ENCODE measurements around the gene FBXO31.
"Not testable (repeated sequence)": the region's sequence is repeated elsewhere in the genome, so short reads cannot be mapped to it uniquely, and the experiment has no call there.

The FBXO31 gene

DNA sequence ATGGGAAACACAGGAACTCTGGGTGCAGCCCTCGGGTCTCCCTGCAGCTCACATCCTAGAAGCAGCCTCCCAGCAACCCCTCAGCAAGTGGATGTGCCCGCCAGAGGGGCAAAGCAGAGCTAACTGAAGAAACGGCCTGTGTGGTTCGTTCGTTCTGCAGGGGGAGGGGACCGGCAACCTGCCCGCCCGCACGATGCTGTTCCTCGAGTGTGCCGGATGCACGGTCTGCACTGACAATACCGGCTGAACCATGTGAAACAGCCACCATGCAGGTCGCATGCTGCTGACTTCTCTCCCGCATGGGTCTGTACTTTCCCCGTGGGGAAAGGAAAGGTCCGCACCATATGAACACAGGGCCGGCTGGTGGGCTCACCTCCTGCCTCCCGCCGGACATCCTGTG, 41.1 kb downstream of the FBXO31 start:
- no peak for DNase-seq
- H3K9me3 ChIP-seq, result no peaks in the 10 kb centered on the region
- H3K36me3 ChIP-seq, result peaks cover 59 to 92% (median 82%) of the 10 kb centered on the region in 3 donors
- H3K4me3 ChIP-seq, result no peak overlapping the region
- TF ChIP-seq, protein P1, sequence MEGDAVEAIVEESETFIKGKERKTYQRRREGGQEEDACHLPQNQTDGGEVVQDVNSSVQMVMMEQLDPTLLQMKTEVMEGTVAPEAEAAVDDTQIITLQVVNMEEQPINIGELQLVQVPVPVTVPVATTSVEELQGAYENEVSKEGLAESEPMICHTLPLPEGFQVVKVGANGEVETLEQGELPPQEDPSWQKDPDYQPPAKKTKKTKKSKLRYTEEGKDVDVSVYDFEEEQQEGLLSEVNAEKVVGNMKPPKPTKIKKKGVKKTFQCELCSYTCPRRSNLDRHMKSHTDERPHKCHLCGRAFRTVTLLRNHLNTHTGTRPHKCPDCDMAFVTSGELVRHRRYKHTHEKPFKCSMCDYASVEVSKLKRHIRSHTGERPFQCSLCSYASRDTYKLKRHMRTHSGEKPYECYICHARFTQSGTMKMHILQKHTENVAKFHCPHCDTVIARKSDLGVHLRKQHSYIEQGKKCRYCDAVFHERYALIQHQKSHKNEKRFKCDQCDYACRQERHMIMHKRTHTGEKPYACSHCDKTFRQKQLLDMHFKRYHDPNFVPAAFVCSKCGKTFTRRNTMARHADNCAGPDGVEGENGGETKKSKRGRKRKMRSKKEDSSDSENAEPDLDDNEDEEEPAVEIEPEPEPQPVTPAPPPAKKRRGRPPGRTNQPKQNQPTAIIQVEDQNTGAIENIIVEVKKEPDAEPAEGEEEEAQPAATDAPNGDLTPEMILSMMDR (IDR thresholded peaks at IDR 0.05), result no peak
- H3K27me3 ChIP-seq, result no peaks in the 10 kb centered on the region
- H3K27ac ChIP-seq, result no peak overlapping the region
- intact Hi-C loops (cut with DNase I; ENCODE audit: low total_unique reads), result no loop called here
- H3K4me1 ChIP-seq, result no peaks in the 10 kb centered on the region

DNA sequence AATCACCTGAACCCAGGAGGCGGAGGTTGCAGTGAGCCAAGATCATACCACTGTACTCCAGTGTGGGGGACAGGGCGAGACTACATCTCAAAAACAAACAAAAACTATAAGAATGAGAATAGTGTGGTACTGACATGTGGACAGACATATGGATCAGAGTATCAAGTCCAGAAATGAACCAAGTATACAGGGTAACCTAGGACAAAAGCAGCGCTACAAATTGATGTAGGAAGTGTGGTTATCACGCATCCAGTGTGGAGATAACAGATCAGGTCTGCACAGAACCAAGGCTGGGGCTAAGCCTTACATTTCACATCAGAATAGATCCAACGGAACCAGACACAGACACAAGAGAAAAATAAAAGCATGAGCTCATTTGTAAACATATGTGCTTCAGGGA, 43.4 kb downstream of the FBXO31 start:
- H3K27me3 ChIP-seq, result no peaks in the 10 kb centered on the region
- DNase-seq, result no peak
- H3K36me3 ChIP-seq, result peaks cover 60 to 85% (median 80%) of the 10 kb centered on the region in 3 donors
- H3K4me1 ChIP-seq, result no peaks in the 10 kb centered on the region
- no peak overlapping the region for H3K27ac ChIP-seq
- TF ChIP-seq, protein P1 (IDR thresholded peaks at IDR 0.05), result no peak
- no peaks in the 10 kb centered on the region for H3K9me3 ChIP-seq
- H3K4me3 ChIP-seq, result no peak overlapping the region
- intact Hi-C loops (cut with DNase I; ENCODE audit: low total_unique reads), result no loop called here

DNA sequence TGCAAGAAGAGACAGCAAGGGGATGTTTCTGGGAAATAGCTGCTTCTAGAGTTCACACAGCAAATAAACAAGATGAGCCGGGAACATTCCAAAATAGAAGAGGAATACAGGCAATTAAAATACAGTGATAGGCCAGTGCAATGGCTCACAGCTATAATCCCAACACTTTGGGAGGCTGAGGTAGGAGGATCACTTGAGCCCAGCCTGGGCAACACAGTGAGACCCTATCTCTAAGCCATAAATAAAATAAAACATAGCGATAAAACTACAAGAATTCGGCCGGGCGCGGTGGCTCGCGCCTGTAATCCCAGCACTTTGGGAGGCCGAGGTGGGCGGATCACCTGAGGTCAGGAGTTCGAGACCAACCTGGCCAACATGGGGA, 43.9 kb downstream of the FBXO31 start:
- H3K27me3 ChIP-seq; intact Hi-C loops (cut with DNase I; ENCODE audit: low total_unique reads); DNase-seq; H3K4me1 ChIP-seq; H3K27ac ChIP-seq; H3K4me3 ChIP-seq; H3K9me3 ChIP-seq: not testable (repeated sequence)
- H3K36me3 ChIP-seq, result peaks cover 65 to 85% (median 82%) of the 10 kb centered on the region in 3 donors

DNA sequence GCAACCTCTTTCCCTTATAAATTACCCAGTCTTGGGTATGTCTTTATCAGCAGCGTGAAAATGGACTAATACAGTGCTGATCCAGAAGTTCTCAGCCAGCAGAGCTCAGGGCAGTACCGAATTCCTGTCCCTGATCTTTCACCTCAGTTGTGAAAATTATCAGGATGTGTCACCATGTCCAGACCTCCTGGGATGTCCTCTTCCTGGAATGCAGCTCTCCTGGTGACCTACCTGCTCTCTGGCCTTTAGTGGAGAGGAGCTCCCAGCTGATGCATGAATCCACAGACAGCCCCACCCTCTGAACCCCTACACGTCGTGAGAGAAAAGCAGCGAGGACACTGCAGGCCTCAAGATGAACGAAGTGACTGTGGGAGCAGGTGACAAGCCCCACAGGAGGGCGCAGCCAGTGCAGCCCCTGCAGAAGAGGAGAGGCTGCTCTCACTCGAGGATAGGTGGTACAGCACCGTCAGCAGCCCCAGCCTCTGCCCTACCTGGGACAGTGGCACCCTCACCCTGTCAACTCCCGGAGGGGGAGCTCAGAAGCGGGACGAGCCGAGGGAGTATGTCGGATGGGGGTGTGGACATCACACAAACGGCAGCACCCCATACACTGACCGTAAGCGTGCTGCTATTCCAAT, 44.4 kb downstream of the FBXO31 start:
- intact Hi-C loops (cut with DNase I; ENCODE audit: low total_unique reads), result no loop called here
- H3K36me3 ChIP-seq, result peaks cover 67 to 86% (median 86%) of the 10 kb centered on the region in 3 donors

DNA sequence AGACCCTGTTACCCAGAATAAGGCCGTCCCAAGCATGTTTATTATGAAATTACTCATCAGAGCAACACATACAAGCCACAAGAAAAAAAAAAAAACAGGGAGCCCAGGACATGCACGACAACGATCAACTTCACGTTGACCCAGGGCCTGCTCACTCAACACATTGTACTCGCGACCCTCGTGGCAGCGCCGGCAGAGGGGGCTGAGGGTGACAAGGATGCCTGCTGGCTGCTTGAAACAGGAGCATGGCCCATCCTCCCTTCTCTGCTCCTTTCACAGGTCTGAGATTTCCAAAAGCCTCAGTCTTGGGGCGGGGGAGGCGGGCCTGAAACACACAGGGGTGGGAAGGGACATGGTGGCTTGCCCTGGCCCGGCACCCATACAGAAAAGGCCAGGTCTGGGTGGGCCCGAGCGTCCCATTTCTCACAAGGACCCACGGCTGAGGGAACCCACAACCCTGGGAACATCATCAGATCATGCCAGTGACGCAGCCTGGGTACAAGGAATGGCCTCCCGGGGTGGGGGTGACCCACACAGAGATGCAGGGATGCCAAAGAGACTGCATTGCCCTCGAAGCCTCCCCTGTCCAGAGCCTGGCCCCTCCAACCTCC, 45.3 kb downstream of the FBXO31 start:
- Histone ChIP-seq H3K36me3 (peaks cover 68 to 86% (median 86%) of the 10 kb centered on the region in 3 donors), H3K27me3 (no peaks in the 10 kb centered on the region), H3K27ac (no peak overlapping the region), H3K4me3 (no peak overlapping the region), H3K4me1 (no peaks in the 10 kb centered on the region), H3K9me3 (no peaks in the 10 kb centered on the region)
- intact Hi-C loops (cut with DNase I; ENCODE audit: low total_unique reads), result no loop called here
- TF ChIP-seq, protein P1 (IDR thresholded peaks at IDR 0.05), result no peak
- DNase-seq, result no peak

More for the DNA sequence above, 44.4 kb downstream of the FBXO31 start:
- Histone ChIP-seq H3K4me1 (no peaks in the 10 kb centered on the region), H3K27me3 (no peaks in the 10 kb centered on the region), H3K9me3 (no peaks in the 10 kb centered on the region), H3K27ac (no peak overlapping the region), H3K4me3 (no peak overlapping the region)
- DNase-seq, result no peak
- TF ChIP-seq, protein P1 (IDR thresholded peaks at IDR 0.05), result no peak

DNA sequence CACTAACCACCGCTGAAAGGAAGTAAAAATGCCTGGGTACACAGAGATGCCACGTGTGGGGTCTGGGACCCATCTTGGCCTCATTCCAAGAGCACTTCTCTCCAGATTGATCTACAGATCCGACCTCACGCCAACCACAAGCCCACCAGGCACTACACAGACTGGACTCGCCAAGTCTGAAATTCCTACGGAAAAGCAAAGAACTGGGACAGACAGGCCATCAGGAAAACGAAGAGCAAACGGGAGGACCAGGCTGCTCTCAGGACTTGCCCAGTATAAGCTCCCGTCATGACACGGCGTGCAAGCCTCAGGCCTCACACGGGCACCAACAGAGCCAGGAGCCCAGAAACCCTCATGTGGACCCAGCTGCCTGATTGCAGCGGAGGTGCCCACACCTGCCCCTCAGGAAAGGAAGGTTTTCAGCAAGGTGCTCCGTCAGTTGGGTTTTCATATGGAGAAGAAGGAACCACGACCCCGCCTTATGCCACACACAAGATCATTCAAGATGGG, 46.3 kb downstream of the FBXO31 start:
- Histone ChIP-seq H3K36me3 (peaks cover 62 to 86% (median 86%) of the 10 kb centered on the region in 3 donors), H3K4me1 (no peaks in the 10 kb centered on the region), H3K27ac (no peak overlapping the region), H3K4me3 (no peak overlapping the region), H3K9me3 (no peaks in the 10 kb centered on the region), H3K27me3 (no peaks in the 10 kb centered on the region)
- TF ChIP-seq, protein P1 (IDR thresholded peaks at IDR 0.05), result no peak
- intact Hi-C loops (cut with DNase I; ENCODE audit: low total_unique reads), result no loop called here
- DNase-seq, result no peak
